Kasumi-1 (cell line): ENCODE data around the gene BRD4.
A peak's percentile ranks its signal among the peaks of the same experiment; 100 is the strongest.

Experiments
- DNase-seq, 2 experiments: peaks; one replicate each; lab custom pipeline; 2025; lab: John Stamatoyannopoulos, UW

BRD4 gene

GRCh38 chr19:15265214-15265849 is 67.0 kb downstream of the BRD4 start:
- DNase-seq = no peak

GRCh38 chr19:15264933-15265206 is 67.5 kb downstream of the BRD4 start:
- no peak for DNase-seq

- DNase-seq = peak; percentile 23 to 51
Measured at GRCh38 chr19:15264061-15264932, 68.0 kb downstream of the BRD4 start.

GRCh38 chr19:15263361-15263985 is 68.9 kb downstream of the BRD4 start:
- no peak for DNase-seq

- DNase-seq = no peak
Measured at GRCh38 chr19:15262011-15262410, 70.3 kb downstream of the BRD4 start.

GRCh38 chr19:15260939-15261338 is 71.4 kb downstream of the BRD4 start:
- peak; percentile 15 to 46 for DNase-seq

- DNase-seq = no peak
Measured at GRCh38 chr19:15259907-15260306, 72.4 kb downstream of the BRD4 start.

GRCh38 chr19:15257782-15258181 is 74.6 kb downstream of the BRD4 start:
- no peak for DNase-seq

GRCh38 chr19:15256708-15257331 is 75.5 kb downstream of the BRD4 start:
- DNase-seq = no peak

- no peak for DNase-seq
Measured at GRCh38 chr19:15255359-15255990, 76.9 kb downstream of the BRD4 start.

- no peak for DNase-seq
Measured at GRCh38 chr19:15254547-15254946, 77.8 kb downstream of the BRD4 start.

- no peak for DNase-seq
Measured at GRCh38 chr19:15253513-15253912, 78.8 kb downstream of the BRD4 start.

- no peak for DNase-seq
Measured at GRCh38 chr19:15253061-15253460, 79.3 kb downstream of the BRD4 start.

GRCh38 chr19:15252398-15253018 is 79.8 kb downstream of the BRD4 start:
- DNase-seq = no peak

GRCh38 chr19:15251749-15252397 is 80.5 kb downstream of the BRD4 start:
- peak; percentile 7 to 9 for DNase-seq

GRCh38 chr19:15251010-15251748 is 81.2 kb downstream of the BRD4 start:
- no peak for DNase-seq

- no peak for DNase-seq
Measured at GRCh38 chr19:15250640-15250993, 81.7 kb downstream of the BRD4 start.

- no peak for DNase-seq
Measured at GRCh38 chr19:15249972-15250639, 82.2 kb downstream of the BRD4 start.

- DNase-seq = no peak
Measured at GRCh38 chr19:15249528-15249874, 82.8 kb downstream of the BRD4 start.
